ENCODE measurements around the gene ADAM22.

Gene ADAM22

DNA sequence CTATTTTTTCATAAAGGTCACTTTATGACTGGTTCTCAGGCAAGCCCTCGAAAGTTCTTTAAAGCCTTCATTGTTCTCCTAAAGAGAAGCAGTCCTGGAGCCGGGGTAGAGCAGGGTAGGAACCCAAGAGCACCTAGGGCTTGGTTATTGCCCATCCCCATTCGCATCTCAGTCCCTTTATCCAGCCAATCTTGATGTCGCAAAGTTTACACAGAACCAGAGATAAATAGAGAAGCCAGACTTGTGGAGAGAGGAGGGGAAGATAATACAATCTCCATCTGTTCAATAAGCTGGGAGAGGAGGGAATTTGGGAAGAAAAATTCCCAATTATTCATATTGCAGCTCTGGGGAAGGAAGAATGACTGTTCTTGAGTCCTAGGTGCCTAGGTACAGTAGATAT, 292.1 kb downstream of the ADAM22 start:
- Histone ChIP-seq H3K4me1 (ENCODE audit: insufficient read depth, poor library complexity, severe bottlenecking) (peaks cover 27% of the 10 kb centered on the region), H3K4me3 (ENCODE audit: severe bottlenecking) (no peak overlapping the region), H3K27ac (ENCODE audit: poor library complexity, severe bottlenecking) (no peak overlapping the region), H3K9me3 (ENCODE audit: severe bottlenecking) (no peaks in the 10 kb centered on the region), H3K36me3 (ENCODE audit: low read depth) (no peaks in the 10 kb centered on the region), H3K27me3 (ENCODE audit: insufficient read depth, poor library complexity, severe bottlenecking) (no peaks in the 10 kb centered on the region)
- TF ChIP-seq, protein P1, sequence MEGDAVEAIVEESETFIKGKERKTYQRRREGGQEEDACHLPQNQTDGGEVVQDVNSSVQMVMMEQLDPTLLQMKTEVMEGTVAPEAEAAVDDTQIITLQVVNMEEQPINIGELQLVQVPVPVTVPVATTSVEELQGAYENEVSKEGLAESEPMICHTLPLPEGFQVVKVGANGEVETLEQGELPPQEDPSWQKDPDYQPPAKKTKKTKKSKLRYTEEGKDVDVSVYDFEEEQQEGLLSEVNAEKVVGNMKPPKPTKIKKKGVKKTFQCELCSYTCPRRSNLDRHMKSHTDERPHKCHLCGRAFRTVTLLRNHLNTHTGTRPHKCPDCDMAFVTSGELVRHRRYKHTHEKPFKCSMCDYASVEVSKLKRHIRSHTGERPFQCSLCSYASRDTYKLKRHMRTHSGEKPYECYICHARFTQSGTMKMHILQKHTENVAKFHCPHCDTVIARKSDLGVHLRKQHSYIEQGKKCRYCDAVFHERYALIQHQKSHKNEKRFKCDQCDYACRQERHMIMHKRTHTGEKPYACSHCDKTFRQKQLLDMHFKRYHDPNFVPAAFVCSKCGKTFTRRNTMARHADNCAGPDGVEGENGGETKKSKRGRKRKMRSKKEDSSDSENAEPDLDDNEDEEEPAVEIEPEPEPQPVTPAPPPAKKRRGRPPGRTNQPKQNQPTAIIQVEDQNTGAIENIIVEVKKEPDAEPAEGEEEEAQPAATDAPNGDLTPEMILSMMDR (IDR thresholded peaks at IDR 0.05; ENCODE audit: poor library complexity, severe bottlenecking) = no peak
- ATAC-seq (ENCODE audit: low read depth) = no peak
- DNase-seq (ENCODE audit: low spot score) = no peak

DNA sequence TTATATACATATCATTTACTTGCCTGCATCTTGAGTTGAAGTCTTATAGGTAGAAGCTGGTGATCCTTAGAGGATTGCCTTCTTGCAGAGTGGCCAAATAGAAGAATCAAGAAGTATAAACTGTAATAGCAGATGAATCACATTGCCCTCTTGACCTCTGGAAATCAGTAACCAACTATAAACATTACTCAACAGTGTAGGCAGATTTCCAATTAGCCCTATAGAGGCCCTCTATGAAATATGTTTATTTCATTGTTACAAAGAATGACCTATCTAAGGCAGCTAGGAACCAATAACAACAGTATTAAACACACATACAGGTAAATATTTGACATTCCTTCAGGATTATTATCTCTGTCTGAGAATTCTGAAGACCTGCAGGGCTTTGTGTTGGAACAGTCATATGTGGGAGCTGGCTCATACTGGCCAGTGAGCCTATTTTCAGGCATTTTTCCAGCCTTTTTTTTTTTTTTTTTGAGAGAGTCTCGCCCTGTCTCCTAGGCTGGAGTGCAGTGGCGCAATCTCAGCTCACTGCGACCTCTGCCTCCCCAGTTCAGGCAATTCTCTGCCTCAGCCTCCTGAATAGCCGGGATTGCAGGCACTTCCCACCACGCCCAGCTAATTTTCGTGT, 292.9 kb downstream of the ADAM22 start:
- Histone ChIP-seq H3K27me3 (ENCODE audit: insufficient read depth, poor library complexity, severe bottlenecking) (no peaks in the 10 kb centered on the region), H3K27ac (ENCODE audit: poor library complexity, severe bottlenecking) (peak overlapping the region; percentile 63), H3K4me3 (ENCODE audit: severe bottlenecking) (no peak overlapping the region), H3K4me1 (ENCODE audit: insufficient read depth, poor library complexity, severe bottlenecking) (peaks cover 27% of the 10 kb centered on the region), H3K36me3 (ENCODE audit: low read depth) (no peaks in the 10 kb centered on the region), H3K9me3 (ENCODE audit: severe bottlenecking) (no peaks in the 10 kb centered on the region)
- ATAC-seq (ENCODE audit: low read depth) (peak; percentile 97), DNase-seq (ENCODE audit: low spot score) (peak; percentile 78)
- TF ChIP-seq, protein P1 (IDR thresholded peaks at IDR 0.05; ENCODE audit: poor library complexity, severe bottlenecking) = no peak

DNA sequence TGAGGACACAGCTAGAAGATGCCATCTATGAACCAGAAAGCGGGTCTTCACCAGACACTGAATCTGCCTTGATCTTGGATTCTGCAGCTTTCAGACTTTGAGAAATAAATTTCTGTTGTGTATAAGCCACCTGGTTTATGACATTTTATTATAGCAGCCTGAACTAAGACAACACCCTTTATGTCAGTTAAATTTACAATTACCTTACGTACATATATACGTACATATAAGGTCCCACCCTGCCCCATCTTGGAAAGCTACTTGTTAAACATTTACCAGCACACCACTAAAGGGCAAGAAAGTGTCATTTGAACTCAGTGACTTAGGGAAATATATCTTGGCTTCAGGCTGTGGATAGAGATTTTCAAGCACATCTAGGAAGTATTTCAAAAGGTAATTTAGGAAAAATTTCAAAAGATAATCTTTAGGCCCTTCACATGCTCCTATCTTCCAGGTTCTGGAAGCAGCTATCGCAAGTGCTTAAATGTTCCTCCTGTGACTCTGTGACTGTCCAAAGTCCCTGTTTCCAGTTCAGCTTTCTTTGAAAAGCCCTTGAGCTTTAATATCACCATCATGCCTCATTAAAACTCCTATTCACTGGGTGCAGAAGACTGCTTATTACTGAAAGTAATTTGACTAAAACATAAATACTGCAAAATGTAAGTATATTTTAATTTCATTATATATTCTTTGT, 295.4 kb downstream of the ADAM22 start:
- peaks cover 22% of the 10 kb centered on the region for H3K4me1 ChIP-seq (ENCODE audit: insufficient read depth, poor library complexity, severe bottlenecking)
- TF ChIP-seq, protein P1 (IDR thresholded peaks at IDR 0.05; ENCODE audit: poor library complexity, severe bottlenecking) = no peak
- no peak for ATAC-seq (ENCODE audit: low read depth)
- no peak overlapping the region for H3K27ac ChIP-seq (ENCODE audit: poor library complexity, severe bottlenecking)
- H3K9me3 ChIP-seq (ENCODE audit: severe bottlenecking) = no peaks in the 10 kb centered on the region
- no peaks in the 10 kb centered on the region for H3K36me3 ChIP-seq (ENCODE audit: low read depth)
- DNase-seq (ENCODE audit: low spot score) = no peak
- H3K27me3 ChIP-seq (ENCODE audit: insufficient read depth, poor library complexity, severe bottlenecking) = no peaks in the 10 kb centered on the region
- H3K4me3 ChIP-seq (ENCODE audit: severe bottlenecking) = no peak overlapping the region

DNA sequence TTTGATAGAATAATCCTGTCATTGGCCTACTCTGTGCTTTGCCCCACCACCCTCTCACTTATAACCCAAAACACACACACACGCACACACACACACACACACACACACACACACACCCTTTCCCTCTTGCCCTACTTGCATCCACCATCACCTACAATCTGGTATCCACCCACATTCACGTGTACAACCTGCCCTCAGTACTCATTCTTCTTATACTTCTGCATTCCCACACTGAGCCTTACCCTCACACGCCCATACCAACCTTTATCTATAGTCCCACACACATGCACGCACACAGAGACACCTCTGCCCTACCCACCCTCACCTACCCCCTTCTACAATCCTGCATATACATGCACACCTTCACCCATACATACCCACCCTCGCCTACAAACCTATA, 296.6 kb downstream of the ADAM22 start:
- Histone ChIP-seq H3K36me3 (ENCODE audit: low read depth) (no peaks in the 10 kb centered on the region), H3K27ac (ENCODE audit: poor library complexity, severe bottlenecking) (no peak overlapping the region), H3K9me3 (ENCODE audit: severe bottlenecking) (no peaks in the 10 kb centered on the region), H3K27me3 (ENCODE audit: insufficient read depth, poor library complexity, severe bottlenecking) (no peaks in the 10 kb centered on the region), H3K4me3 (ENCODE audit: severe bottlenecking) (no peak overlapping the region), H3K4me1 (ENCODE audit: insufficient read depth, poor library complexity, severe bottlenecking) (peaks cover 13% of the 10 kb centered on the region)
- no peak for ATAC-seq (ENCODE audit: low read depth)
- no peak for DNase-seq (ENCODE audit: low spot score)
- TF ChIP-seq, protein P1 (IDR thresholded peaks at IDR 0.05; ENCODE audit: poor library complexity, severe bottlenecking) = no peak

DNA sequence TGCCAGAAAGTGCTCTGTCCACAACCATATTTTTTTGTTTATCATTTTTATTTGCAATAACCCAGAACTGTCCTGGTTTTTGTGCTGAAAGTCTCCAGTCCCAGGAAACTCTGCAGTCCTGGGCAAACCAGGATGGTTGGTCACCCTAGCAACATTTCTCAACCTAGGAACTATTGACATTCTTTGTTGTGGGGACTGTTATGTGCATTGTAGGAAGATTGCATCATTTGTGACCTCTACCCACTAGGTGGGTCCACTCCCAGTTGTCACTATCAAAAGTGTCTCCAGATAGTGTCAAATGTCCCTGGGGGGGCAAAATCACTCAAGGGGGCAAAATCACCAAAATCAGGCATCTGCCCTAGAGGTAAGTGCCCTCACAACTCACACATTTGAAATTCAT, 299.8 kb downstream of the ADAM22 start:
- Histone ChIP-seq H3K27ac (ENCODE audit: poor library complexity, severe bottlenecking) (no peak overlapping the region), H3K36me3 (ENCODE audit: low read depth) (no peaks in the 10 kb centered on the region), H3K4me3 (ENCODE audit: severe bottlenecking) (no peak overlapping the region), H3K27me3 (ENCODE audit: insufficient read depth, poor library complexity, severe bottlenecking) (no peaks in the 10 kb centered on the region), H3K4me1 (ENCODE audit: insufficient read depth, poor library complexity, severe bottlenecking) (no peaks in the 10 kb centered on the region), H3K9me3 (ENCODE audit: severe bottlenecking) (no peaks in the 10 kb centered on the region)
- DNase-seq (ENCODE audit: low spot score) (no peak), ATAC-seq (ENCODE audit: low read depth) (no peak)
- TF ChIP-seq, protein P1 (IDR thresholded peaks at IDR 0.05; ENCODE audit: poor library complexity, severe bottlenecking) = no peak
